GM12878 (cell line): ENCODE measurements around the gene CCL3.

Source experiments
- ATF7 ChIP-seq: fragments of 450-650 bp; IDR thresholded peaks from 2 replicates; pipeline ENCODE4 v1.6.1; 2016; ENCODE audit warnings: low read depth, mild to moderate bottlenecking
- CTCF ChIP-seq, 3 experiments: IDR thresholded peaks in 2 of 3; conservative IDR thresholded peaks in 1 of 3; 2 replicates each; pipeline ENCODE4 v1.5.1; 2011; ENCODE audit warnings: low read depth in 3 of 3, low read length in 3 of 3, mild to moderate bottlenecking in 3 of 3, control low read depth in 2 of 3, moderate library complexity in 2 of 3, inconsistent platforms in 1 of 3, mixed read lengths in 1 of 3; ENCODE audit not compliant: control insufficient read depth in 2 of 3, insufficient read depth in 1 of 3; ENCODE audit errors: extremely low read depth in 1 of 3
- ETV6 ChIP-seq, 2 experiments: fragments of 450-650 bp in 1 of 2; IDR thresholded peaks in 1 of 2; conservative IDR thresholded peaks in 1 of 2; 2 replicates each; pipeline ENCODE4 v1.6.1; 2014; ENCODE audit warnings: antibody characterized with exemption in 1 of 2, borderline replicate concordance in 1 of 2, low read depth in 1 of 2, mild to moderate bottlenecking in 1 of 2, moderate library complexity in 1 of 2
- EZH2 ChIP-seq: IDR thresholded peaks from 2 replicates; pipeline ENCODE4 v1.6.1; 2012; ENCODE audit warnings: low read depth, mild to moderate bottlenecking, control low read depth, inconsistent platforms, low read length, borderline replicate concordance; ENCODE audit not compliant: control insufficient read depth
- HDAC2 ChIP-seq: fragments of 200-600 bp; sonication (generic); IDR thresholded peaks from 2 replicates; pipeline ENCODE4 v1.6.1; 2017
- POLR2A ChIP-seq: IDR thresholded peaks from 2 replicates; pipeline ENCODE4 v1.6.1; 2011; ENCODE audit warnings: low read depth, mild to moderate bottlenecking, low read length
- RCOR1 ChIP-seq: conservative IDR thresholded peaks from 2 replicates; pipeline ENCODE4 v1.6.1; 2012; ENCODE audit warnings: low read depth, low read length, improper control_type of control experiment
- SMAD5 ChIP-seq: IDR thresholded peaks from 2 replicates; pipeline ENCODE4 v1.6.1; 2016; ENCODE audit warnings: antibody characterized with exemption, low read depth
- TBL1XR1 ChIP-seq: IDR thresholded peaks from 2 replicates; pipeline ENCODE4 v1.6.1; 2012; ENCODE audit warnings: low read depth, low read length, improper control_type of control experiment
- ZBTB33 ChIP-seq: fragments of 450-650 bp; IDR thresholded peaks from 2 replicates; pipeline ENCODE4 v1.6.1; 2017; ENCODE audit warnings: mild to moderate bottlenecking
- ZNF217 ChIP-seq: fragments of 450-650 bp; IDR thresholded peaks from 2 replicates; pipeline ENCODE4 v1.6.1; 2017; ENCODE audit warnings: antibody characterized with exemption, mild to moderate bottlenecking

- TF ChIP-seq CTCF (IDR thresholded peaks at IDR 0.05 in 2 of 3, conservative IDR thresholded peaks at IDR 0.05 in 1 of 3; ENCODE audit: control insufficient read depth in 2 of 3, extremely low read depth in 1 of 3, insufficient read depth in 1 of 3, low read depth in 3 of 3, low read length in 3 of 3) (no peak), ZNF217 (no peak), EZH2 (no peak), POLR2A (no peak), SMAD5 (no peak), RCOR1 (no peak), ZBTB33 (no peak), ATF7 (no peak), ETV6 (conservative IDR thresholded peaks at IDR 0.05 in 1 of 2, IDR thresholded peaks at IDR 0.05 in 1 of 2; ENCODE audit: borderline replicate concordance in 1 of 2, low read depth in 1 of 2) (no peak), HDAC2 (no peak), TBL1XR1 (no peak)
These were observed 33.9 kb downstream of the CCL3 start for GRCh38 chr17:36055921-36056520.
